Mesendoderm (in vitro differentiated cells): ENCODE results near the gene ADAMTS15.

Source experiments
- DNase-seq: peaks from one replicate; pipeline ENCODE4 v3.0.0; 2013
- H2AK5ac ChIP-seq: 2 replicates; pipeline ENCODE4 v1.6.1; 2013; ENCODE audit warnings: low read length, inconsistent platforms
- H2BK120ac ChIP-seq: 2 replicates; pipeline ENCODE4 v1.6.1; 2013; ENCODE audit warnings: low read depth, mild to moderate bottlenecking, low read length, moderate library complexity, mixed read lengths
- H2BK15ac ChIP-seq: replicated peaks from 2 replicates; pipeline ENCODE4 v1.6.1; 2013; ENCODE audit warnings: low read depth, mild to moderate bottlenecking, moderate library complexity
- H2BK5ac ChIP-seq: 2 replicates; pipeline ENCODE4 v1.6.1; 2013; ENCODE audit warnings: low read length, inconsistent platforms
- H3K18ac ChIP-seq: 2 replicates; pipeline ENCODE4 v1.6.1; 2013; ENCODE audit warnings: mild to moderate bottlenecking, low read length, mixed read lengths
- H3K23ac ChIP-seq: one replicate; pipeline ENCODE4 v1.6.1; 2013; ENCODE audit warnings: low read length
- H3K27ac ChIP-seq: 2 replicates; pipeline ENCODE4 v1.5.1; 2013; ENCODE audit warnings: low read depth, mild to moderate bottlenecking, inconsistent platforms, low read length, moderate library complexity
- H3K27me3 ChIP-seq: 2 replicates; pipeline ENCODE4 v1.6.1; 2013; ENCODE audit warnings: low read length, control low read depth, mild to moderate bottlenecking, inconsistent platforms; ENCODE audit not compliant: insufficient read depth, poor library complexity
- H3K36me3 ChIP-seq: 2 replicates; pipeline ENCODE4 v1.6.1; 2013; ENCODE audit warnings: low read length, inconsistent platforms; ENCODE audit not compliant: control insufficient read depth, insufficient read depth
- H3K4ac ChIP-seq: one replicate; pipeline ENCODE4 v1.6.1; 2013; ENCODE audit warnings: low read depth, mild to moderate bottlenecking, low read length, moderate library complexity
- H3K4me1 ChIP-seq: 2 replicates; pipeline ENCODE4 v1.6.1; 2013; ENCODE audit warnings: low read depth, low read length, inconsistent platforms; ENCODE audit not compliant: control insufficient read depth
- H3K4me2 ChIP-seq: 2 replicates; pipeline ENCODE4 v1.6.1; 2013; ENCODE audit warnings: low read length
- H3K4me3 ChIP-seq: 2 replicates; pipeline ENCODE4 v1.5.1; 2013; ENCODE audit warnings: mild to moderate bottlenecking, low read length
- H3K56ac ChIP-seq: one replicate; pipeline ENCODE4 v1.6.1; 2013; ENCODE audit warnings: low read length
- H3K79me1 ChIP-seq: 2 replicates; pipeline ENCODE4 v1.6.1; 2013; ENCODE audit warnings: low read length, inconsistent platforms
- H3K79me2 ChIP-seq: 2 replicates; pipeline ENCODE4 v1.6.1; 2013; ENCODE audit warnings: mild to moderate bottlenecking, low read length; ENCODE audit not compliant: control insufficient read depth, insufficient read depth
- H3K9ac ChIP-seq: 2 replicates; pipeline ENCODE4 v1.6.1; 2013; ENCODE audit warnings: low read length, inconsistent platforms
- H4K5ac ChIP-seq: one replicate; pipeline ENCODE4 v1.6.1; 2013; ENCODE audit warnings: low read length
- H4K8ac ChIP-seq: one replicate; pipeline ENCODE4 v1.6.1; 2013; ENCODE audit warnings: low read depth, mild to moderate bottlenecking, control low read depth, low read length, moderate library complexity
- WGBS: extraction: QIAGEN DNeasy Blood & Tissue Kit; methylation state at CpG from one replicate; pipeline ENCODE4 v1.1.7; 2013; ENCODE audit warnings: low lambda C conversion rate, missing lambda C conversion rate; ENCODE audit not compliant: insufficient coverage; ENCODE audit errors: extremely low coverage; 5-methylcytosine and 5-hydroxymethylcytosine counted together

ADAMTS15 gene

GRCh38 chr11:130442737-130443136 lies 5.7 kb upstream of the ADAMTS15 start:
- Histone ChIP-seq H3K18ac (no peak overlapping the region), H2AK5ac (no peak overlapping the region), H3K27me3 (no peaks in the 10 kb centered on the region), H3K27ac (no peak overlapping the region), H3K4me1 (no peaks in the 10 kb centered on the region), H3K4me2 (no peak overlapping the region), H3K79me1 (no peaks in the 10 kb centered on the region), H2BK120ac (no peak overlapping the region), H4K8ac (no peak overlapping the region), H3K4ac (no peak overlapping the region), H3K56ac (no peak overlapping the region), H3K23ac (no peak overlapping the region), H3K9ac (no peak overlapping the region), H4K5ac (no peak overlapping the region), H3K79me2 (no peaks in the 10 kb centered on the region), H3K36me3 (no peaks in the 10 kb centered on the region), H2BK15ac (no peak overlapping the region), H2BK5ac (no peak overlapping the region), H3K4me3 (no peak overlapping the region)
- no CpG with 5 or more reads among the region's 4 CpGs for WGBS
- DNase-seq = no peak

GRCh38 chr11:130445788-130446187 lies 2.7 kb upstream of the ADAMTS15 start:
- no peaks in the 10 kb centered on the region for H3K27me3 ChIP-seq
- H3K9ac ChIP-seq = no peak overlapping the region
- H3K36me3 ChIP-seq = no peaks in the 10 kb centered on the region
- H3K56ac ChIP-seq = no peak overlapping the region
- H3K27ac ChIP-seq = no peak overlapping the region
- H3K4me2 ChIP-seq = no peak overlapping the region
- no peak overlapping the region for H4K8ac ChIP-seq
- no peak overlapping the region for H4K5ac ChIP-seq
- H3K23ac ChIP-seq = no peak overlapping the region
- no peak overlapping the region for H2BK120ac ChIP-seq
- H3K4ac ChIP-seq = no peak overlapping the region
- peaks cover 7% of the 10 kb centered on the region for H3K4me1 ChIP-seq
- no peak overlapping the region for H2AK5ac ChIP-seq
- H3K79me2 ChIP-seq = no peaks in the 10 kb centered on the region
- no peak for DNase-seq
- H2BK15ac ChIP-seq = no peak overlapping the region
- no CpG with 5 or more reads among the region's 3 CpGs for WGBS
- no peak overlapping the region for H3K4me3 ChIP-seq
- H2BK5ac ChIP-seq = no peak overlapping the region
- no peak overlapping the region for H3K18ac ChIP-seq
- H3K79me1 ChIP-seq = no peaks in the 10 kb centered on the region

- no peak overlapping the region for H3K4me3 ChIP-seq
- no peak overlapping the region for H3K4ac ChIP-seq
- no peak overlapping the region for H3K27ac ChIP-seq
- no peak overlapping the region for H3K23ac ChIP-seq
- peaks cover 7% of the 10 kb centered on the region for H3K4me1 ChIP-seq
- no peaks in the 10 kb centered on the region for H3K79me2 ChIP-seq
- H3K36me3 ChIP-seq = no peaks in the 10 kb centered on the region
- no peak overlapping the region for H4K5ac ChIP-seq
- peak overlapping the region; percentile 41 for H3K9ac ChIP-seq
- no CpG with 5 or more reads among the region's 11 CpGs for WGBS
- no peak overlapping the region for H2BK15ac ChIP-seq
- peak overlapping the region; percentile 83 for H3K4me2 ChIP-seq
- H3K18ac ChIP-seq = no peak overlapping the region
- no peak for DNase-seq
- no peak overlapping the region for H2BK120ac ChIP-seq
- no peaks in the 10 kb centered on the region for H3K79me1 ChIP-seq
- no peak overlapping the region for H4K8ac ChIP-seq
- H3K27me3 ChIP-seq = no peaks in the 10 kb centered on the region
- peak overlapping the region; percentile 71 for H3K56ac ChIP-seq
- H2BK5ac ChIP-seq = no peak overlapping the region
- H2AK5ac ChIP-seq = no peak overlapping the region
Measured at GRCh38 chr11:130448039-130448415, 418 bp upstream of the ADAMTS15 start.

GRCh38 chr11:130449310-130449990 lies 1.0 kb downstream of the ADAMTS15 start:
- no peak overlapping the region for H3K4ac ChIP-seq
- H3K56ac ChIP-seq = peak overlapping the region; percentile 69
- no peak overlapping the region for H3K27ac ChIP-seq
- H2BK5ac ChIP-seq = no peak overlapping the region
- H3K79me2 ChIP-seq = no peaks in the 10 kb centered on the region
- no CpG with 5 or more reads among the region's 64 CpGs for WGBS
- H4K5ac ChIP-seq = no peak overlapping the region
- no peak overlapping the region for H4K8ac ChIP-seq
- no peak for DNase-seq
- H3K27me3 ChIP-seq = no peaks in the 10 kb centered on the region
- H3K4me2 ChIP-seq = peak overlapping the region; percentile 94
- H3K23ac ChIP-seq = peak overlapping the region; percentile 3
- H3K79me1 ChIP-seq = no peaks in the 10 kb centered on the region
- H3K36me3 ChIP-seq = no peaks in the 10 kb centered on the region
- H3K4me3 ChIP-seq = peak overlapping the region; percentile 32
- no peak overlapping the region for H2BK15ac ChIP-seq
- peaks cover 7% of the 10 kb centered on the region for H3K4me1 ChIP-seq
- H3K9ac ChIP-seq = peak overlapping the region; percentile 70
- no peak overlapping the region for H3K18ac ChIP-seq
- no peak overlapping the region for H2AK5ac ChIP-seq
- H2BK120ac ChIP-seq = no peak overlapping the region

GRCh38 chr11:130449996-130450769 lies 1.7 kb downstream of the ADAMTS15 start:
- DNase-seq = peak; percentile 95
- Histone ChIP-seq H3K4me3 (peak overlapping the region; percentile 23), H2AK5ac (no peak overlapping the region), H3K9ac (peak overlapping the region; percentile 23), H4K8ac (no peak overlapping the region), H3K4me1 (peaks cover 7% of the 10 kb centered on the region), H3K27me3 (no peaks in the 10 kb centered on the region), H3K4ac (no peak overlapping the region), H3K4me2 (peak overlapping the region; percentile 94), H2BK5ac (no peak overlapping the region), H3K18ac (no peak overlapping the region), H2BK15ac (no peak overlapping the region), H2BK120ac (no peak overlapping the region), H3K23ac (peak overlapping the region; percentile 3), H3K79me2 (no peaks in the 10 kb centered on the region), H3K27ac (no peak overlapping the region), H3K56ac (peak overlapping the region; percentile 1), H3K36me3 (no peaks in the 10 kb centered on the region), H4K5ac (no peak overlapping the region), H3K79me1 (no peaks in the 10 kb centered on the region)
- WGBS = no CpG with 5 or more reads among the region's 34 CpGs
